HEK293T (cell line): Measurements from ENCODE around the gene PRR15L.

Source experiments
- ARNT ChIP-seq: fragments of 450-650 bp; IDR thresholded peaks from 2 replicates; pipeline ENCODE4 v1.6.1; 2017; ENCODE audit warnings: mild to moderate bottlenecking
- BHLHE40 ChIP-seq: fragments of 450-650 bp; IDR thresholded peaks from 2 replicates; pipeline ENCODE4 v1.6.1; 2016; ENCODE audit warnings: mild to moderate bottlenecking, moderate library complexity, borderline replicate concordance
- FOXK2 ChIP-seq: fragments of 450-650 bp; IDR thresholded peaks from 2 replicates; pipeline ENCODE4 v1.6.1; 2016; ENCODE audit warnings: mild to moderate bottlenecking
- FOXM1 ChIP-seq: fragments of 450-650 bp; IDR thresholded peaks from 2 replicates; pipeline ENCODE4 v1.6.1; 2017; ENCODE audit warnings: mild to moderate bottlenecking, borderline replicate concordance

DNA sequence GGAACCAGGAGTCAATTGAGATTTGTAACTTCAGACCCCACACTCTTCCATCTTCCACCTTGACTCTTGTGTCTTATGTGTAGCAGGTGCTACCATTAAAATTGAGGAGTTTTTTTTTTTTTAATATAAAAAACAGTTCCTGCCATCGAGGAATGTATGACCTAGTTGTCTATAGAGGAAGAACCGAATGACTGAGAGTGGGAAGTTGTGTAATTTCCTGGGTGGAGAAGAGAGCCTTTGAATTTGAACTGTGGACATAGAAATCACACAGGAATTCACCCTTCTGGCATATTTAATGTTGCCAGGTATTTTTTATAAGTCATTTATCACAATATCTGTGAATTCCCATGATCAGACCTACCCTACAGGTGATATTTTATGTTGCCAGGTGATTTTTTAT, 39.7 kb downstream of the PRR15L start:
- no peak for TF ChIP-seq BHLHE40
- no peak for TF ChIP-seq ARNT
- no peak for TF ChIP-seq FOXK2
- TF ChIP-seq FOXM1, result no peak
